GM19324 (cell line): Measurements from ENCODE around the gene OR2V2.

Source experiments
- ATAC-seq: cut with Tn5 transposase; IDR thresholded peaks from one replicate; pipeline ENCODE4 v1.9.1; 2021; ENCODE audit warnings: mild to moderate bottlenecking, moderate library complexity; ENCODE audit not compliant: unreplicated experiment, low FRiP score

Gene OR2V2

DNA sequence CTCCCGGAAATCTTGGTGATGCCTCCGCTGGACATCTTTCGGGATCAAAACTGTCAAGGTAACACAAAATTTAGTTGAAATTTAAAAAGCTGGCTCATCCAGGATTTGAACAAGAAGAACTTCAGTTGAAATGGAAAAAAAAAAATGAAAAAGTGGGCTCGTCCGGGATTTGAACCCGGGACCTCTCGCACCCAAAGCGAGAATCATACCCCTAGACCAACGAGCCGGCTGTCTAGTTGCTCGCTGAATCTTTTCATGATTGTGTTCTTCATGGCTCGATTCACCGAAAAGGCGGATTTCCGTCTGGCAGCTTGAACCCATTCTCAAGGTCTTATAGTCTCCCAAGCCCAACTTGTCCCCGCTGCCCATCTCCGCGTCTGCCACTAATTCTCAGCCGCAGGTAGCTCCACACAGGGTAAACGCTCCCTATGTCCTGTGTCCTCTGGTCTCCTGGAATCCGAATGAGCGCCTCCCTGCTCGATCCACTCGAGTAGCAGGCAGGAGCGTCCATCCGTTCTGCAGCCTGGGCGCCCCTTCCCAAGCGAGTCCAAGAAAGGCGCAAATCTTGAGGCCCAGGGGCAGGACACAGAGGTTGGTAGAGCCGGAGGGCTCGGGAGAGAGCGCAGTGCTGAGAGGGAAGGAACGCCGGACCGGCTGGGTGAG lies 41.4 kb downstream of the OR2V2 start:
- ATAC-seq = no peak

DNA sequence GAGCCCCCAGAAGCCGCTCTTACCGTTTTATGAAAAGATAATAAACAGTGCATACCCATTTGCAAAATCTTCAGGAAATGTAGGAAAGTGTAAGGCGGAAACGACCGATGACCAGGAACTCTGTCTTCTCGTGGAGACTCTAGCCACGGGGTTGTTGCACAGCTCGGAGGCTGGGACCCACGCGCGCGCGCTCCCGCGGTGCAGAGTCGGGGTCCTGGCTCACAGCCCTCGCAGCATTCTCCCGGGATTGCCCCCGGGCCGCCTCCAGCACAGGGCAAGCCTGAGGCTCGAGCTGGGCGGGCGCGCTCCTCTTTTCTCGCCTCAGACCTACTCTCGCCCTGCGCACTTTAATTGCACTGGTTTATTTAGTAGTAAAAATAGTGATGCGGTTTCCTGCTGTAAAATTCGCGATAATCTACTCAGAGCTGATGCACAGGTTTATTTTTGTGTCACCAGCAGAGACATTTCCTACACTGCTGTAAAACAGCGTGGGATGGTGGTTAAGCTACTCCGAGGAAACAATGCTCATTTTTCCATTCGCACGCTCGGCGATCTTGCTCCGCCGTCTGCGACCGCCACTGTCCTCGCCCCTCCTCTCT lies 42.1 kb downstream of the OR2V2 start:
- no peak for ATAC-seq

DNA sequence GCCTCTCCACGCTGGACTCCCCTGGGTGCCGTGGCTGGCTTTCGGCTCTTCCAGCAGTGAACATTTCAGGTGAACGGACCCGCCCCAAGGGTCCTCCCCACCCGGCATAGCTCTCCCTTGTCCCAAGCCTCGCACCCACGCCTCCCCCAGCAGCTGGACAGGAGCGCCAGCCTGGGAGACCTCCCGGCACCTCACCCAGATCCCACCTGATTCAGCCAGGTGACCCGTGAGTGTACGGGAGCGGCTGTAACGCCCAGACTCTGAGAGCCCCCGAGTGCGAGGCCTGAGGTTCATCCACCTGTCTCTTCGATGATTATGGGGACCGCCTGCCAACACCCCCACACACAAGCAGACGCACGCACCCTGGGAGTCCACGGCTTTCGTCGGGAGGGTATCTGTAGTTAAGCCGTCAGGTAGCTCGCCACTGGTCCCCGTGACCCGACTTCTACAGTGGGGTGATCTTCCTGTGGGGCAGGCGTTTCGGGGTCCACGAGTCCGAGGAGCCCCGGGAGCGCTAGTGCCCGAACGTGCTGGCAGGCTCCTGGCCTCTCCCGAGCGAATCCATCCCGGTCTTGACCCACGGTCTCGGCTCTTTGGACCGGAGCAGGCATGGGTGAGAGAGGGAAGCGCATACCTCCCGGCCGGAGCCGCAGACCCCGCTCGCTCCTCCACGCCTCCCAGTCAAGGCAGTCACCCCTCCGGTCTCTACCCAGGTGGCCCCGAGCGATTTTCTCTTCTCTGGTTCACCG lies 42.8 kb downstream of the OR2V2 start:
- ATAC-seq = no peak

DNA sequence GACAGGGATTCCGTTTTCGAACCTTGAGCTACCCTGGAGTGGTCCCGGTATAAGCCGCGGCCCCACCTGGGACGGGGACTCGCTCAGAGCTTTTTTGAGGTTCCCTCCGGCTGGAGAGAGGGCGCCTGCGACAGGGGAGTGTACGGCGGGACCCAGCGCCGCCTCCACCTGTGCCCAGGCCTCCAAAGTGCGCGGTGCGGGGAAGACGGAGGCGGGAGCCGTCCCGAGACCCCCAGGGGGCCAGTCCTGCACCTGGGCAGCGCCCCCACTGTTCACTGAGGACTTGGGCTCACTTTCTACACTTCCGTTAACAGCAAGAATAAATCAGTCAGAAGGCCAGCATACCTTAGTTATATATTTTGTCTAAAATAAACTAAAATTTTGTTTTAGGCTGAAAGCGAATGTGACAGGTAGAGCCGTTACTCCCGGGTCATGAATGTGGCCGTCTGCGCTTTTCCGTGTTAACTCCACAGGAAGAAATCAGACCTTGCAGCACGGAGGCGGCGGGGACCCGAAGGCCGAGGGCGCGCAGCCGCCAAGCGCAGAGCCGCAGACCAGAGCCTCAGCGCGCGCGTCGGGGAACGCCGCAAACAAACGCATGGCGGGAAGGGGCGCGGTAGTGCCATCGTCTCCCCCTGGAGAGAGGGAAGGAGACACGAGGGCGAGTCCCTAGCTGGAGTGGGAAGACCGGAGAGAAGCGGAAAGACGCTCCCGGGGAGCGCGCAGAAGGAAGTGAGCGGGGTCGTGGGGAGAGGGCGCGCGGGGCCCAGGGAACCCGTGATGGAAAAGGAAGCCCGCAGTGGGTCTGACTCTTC lies 43.5 kb downstream of the OR2V2 start:
- ATAC-seq = peak; percentile 19

DNA sequence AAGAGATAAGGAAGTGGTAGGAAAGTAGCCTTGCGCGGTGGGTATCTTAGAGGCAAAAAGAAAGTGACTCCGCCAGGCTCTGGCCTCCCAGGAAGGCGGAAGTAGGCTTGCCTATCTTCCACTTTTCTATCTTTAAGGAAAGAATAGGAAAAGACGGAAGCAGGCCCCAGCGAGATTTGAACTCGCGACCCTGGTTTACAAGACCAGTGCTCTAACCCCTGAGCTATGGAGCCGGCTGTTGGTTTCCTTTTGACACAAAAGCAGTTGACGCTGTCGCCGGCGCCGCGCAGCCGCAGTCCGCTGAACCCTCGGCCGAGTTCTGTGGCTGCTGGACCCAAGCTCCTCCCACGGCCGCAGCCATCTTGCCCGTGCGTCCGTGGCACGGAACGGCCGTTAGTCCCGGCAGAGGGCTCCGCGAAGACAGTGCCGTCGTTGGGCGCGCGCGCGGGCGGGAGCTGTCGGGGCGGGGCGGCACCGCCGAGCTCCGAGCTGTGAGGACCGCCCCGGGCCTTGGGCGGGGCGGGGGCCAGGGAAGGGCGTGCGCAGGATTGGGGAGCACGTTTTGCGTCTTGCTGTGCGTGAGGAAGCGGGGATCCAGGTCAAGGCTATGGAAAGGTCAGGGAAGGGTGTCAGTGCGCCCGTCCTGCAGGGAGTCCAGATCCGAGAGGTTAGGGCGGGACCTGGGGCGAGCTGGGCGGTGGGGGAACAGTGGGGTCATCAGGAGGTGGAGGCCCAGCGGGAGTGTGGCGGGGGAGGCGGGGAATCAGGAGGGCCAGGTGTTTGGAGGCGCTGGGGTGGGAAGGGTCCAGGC lies 44.3 kb downstream of the OR2V2 start:
- peak; percentile 76 for ATAC-seq

DNA sequence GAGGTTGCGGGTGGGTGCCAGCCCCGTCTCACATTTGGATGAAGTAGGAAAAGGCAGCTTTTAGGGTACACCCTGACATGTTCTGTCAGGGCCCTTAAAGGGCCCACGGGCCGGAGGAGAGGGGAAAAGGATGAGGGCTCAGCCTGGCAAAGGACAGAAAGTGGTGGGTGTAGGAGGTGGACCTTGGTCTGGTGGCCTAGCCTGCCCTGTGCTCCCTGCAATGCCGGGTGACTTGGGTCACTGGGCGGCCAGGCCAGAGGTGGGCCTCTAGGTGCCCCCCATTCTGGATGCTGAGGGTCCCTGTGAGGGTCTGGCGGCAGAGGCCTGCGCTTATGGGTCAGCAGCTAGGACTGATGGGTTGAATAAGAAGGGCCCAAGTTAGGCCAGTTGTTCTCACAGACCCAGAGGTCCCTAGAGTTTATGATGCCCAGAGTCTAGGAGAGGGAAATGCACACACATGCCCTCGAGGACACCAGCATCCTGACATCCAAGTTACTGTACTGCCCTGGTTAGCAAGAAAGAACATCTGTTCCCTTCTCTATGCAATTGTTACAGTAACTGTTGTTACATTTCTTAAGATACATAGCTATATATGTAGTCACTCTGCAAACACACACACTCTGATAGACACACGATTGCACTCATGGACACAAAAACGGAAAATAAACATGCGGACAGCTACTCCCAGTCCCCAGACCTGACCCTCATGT lies 45.1 kb downstream of the OR2V2 start:
- no peak for ATAC-seq

DNA sequence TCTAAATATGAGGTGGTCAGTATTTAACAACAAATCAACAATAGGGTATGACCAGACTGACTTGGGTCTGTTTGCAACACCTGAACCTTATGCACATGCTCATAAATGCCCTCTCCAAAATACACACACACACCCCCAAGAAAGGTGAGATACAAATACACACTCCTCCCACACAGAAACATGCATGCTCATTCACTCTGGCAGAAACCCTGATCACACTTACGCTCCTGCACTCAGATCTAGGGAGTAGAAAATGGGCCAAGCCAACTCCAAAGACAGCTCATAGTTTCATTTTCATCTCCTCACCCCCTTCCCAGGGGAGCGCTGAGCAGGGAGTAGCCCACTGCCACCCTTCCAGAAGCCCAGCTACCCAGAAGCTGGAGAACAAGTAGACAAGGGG lies 46.3 kb downstream of the OR2V2 start:
- no peak for ATAC-seq

DNA sequence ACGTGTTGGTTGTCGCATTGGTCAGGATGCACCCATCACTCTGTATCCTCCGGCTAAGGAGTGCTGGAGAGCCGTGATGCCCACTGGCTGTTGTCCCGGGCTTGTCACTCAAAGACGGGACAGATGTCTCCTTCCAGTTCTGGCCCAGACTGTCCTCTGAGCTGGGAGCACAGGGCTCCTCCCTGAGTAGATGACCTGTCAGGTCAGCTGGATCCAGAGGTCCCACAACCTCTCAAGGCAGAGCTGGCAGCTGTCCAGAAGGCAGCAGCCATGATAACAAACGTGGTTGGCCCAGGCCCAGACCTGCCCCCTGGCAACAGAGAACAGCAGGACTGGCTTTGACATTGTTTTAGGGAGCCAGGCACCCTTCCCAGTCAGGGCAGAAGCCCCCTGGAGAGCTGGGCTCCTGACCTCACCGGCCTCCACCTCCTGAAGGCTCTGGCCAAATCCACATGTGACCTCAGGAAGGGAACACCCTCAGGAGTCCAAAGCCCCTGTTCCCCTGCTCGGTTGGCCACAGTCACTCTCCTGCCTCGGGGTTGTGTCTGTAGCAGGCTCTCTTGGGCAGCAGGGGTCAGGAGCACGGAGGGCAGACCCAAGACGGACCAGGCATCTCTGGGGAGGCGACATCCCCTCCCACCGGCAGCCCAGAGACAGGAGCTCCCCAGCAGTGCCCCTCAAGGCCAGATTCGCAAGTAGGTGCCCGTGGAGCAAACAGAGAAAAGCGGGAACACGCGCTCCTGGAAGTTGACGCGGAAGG lies 47.3 kb downstream of the OR2V2 start:
- no peak for ATAC-seq

DNA sequence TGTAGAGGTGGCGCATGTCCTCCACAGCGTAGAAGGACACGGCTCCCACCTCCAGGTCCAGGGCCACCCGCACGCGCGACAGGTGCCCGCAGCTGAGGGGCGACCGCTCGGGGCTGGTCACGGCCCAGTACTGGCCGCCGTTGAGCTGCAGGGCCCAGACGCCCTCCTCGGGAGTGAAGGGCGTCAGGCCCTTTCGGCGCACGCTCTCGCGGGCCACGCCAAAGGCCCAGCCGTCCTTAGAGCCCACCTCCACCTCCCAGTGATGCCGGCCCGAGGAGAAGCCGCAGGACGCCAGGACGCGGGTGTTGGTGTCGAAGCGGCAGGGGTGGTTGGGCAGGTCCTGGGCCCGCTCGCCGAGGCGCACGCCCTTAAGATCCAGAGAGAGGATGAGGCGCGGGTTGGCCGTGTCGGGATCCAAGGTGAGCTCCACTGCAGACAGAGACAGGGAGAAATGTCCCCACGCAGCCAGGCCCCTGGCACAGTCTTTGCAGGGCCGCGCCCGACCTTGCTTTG lies 47.9 kb downstream of the OR2V2 start:
- ATAC-seq = no peak

DNA sequence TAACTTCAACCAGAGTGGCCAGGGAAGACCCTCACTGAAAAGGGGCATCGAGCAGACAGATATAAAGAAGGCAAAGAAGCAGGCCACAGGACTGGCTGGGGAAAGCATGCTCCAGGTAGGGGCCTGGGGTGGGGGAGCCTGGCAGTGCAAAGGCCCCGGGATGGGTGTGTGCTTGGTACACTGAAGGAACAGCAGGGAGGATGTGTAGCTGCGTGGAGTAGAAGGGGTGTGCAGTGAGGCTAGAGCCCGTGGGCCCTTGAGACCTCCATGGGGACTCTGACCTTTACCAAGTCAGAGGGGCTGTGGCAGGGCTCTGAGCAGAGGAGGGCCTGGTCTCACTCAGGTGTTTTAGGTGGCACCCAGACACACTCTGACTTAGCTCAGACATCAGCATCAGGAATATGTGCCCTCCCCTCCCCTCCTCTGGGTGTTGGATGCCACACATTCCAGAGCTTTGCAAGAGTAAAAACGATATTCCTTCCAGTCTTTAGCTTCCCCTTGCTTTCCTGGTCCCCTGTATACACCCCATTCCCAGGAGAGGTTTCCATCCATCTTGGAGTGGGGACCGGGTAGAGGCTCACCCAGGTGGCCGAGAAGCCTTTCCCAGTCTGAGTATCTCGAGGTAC lies 50.1 kb downstream of the OR2V2 start:
- no peak for ATAC-seq

DNA sequence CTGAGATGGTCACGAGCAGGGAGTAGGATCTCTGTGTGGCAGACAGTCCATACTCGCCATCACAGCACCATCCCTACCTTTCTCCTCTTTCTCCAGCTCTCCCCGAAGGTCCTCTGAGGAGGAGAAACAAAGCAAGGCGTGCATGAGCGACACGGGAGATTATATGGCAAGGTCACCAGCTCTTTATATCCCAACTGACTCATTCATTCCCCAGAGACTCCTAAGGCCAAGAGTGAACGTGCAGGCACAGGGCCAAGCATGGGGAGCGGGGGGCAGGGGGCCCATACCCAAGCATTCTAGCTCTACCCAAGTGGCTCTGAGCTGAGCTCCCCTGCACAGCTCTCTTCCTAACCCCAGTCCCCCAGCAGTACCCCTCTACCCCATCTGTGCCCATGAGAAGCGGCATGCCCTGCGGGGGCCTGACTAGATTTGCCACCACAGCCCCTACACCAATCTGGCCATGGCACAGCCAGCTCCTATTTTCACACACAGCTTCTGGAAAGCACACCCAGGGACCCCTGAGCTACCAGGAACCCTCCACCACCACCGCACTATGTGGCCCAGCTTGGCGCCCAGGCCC lies 50.8 kb downstream of the OR2V2 start:
- ATAC-seq = no peak

DNA sequence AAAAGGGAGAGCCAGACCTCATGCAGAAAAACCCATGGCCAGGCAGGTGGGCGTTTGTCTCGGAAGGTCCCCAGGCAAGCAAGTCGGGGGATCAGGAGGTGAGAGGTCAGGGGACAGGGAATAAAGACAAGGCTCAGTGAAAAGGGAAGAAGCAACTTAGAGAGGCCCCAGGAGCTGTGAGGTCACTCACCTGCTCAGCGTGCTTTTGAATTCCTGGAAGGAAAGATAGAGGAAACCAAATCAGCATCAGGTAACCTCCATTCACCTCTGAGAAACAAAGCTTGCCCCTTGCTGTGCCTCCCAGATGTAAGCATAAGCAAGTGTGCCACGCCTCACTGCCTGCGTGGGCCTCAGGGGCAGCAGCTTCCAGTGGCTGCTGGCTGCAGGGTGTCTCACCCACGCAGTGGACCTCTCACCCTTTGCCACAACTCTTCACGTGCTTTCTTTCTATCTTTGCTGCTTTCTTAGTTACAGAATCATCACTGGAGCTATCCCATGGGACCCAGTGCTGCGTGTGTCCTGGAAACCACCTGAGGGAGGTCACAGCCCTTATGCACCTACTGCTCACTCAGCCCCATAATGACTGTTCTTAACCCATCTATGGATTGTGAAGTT lies 51.6 kb downstream of the OR2V2 start:
- ATAC-seq = peak; percentile 37

DNA sequence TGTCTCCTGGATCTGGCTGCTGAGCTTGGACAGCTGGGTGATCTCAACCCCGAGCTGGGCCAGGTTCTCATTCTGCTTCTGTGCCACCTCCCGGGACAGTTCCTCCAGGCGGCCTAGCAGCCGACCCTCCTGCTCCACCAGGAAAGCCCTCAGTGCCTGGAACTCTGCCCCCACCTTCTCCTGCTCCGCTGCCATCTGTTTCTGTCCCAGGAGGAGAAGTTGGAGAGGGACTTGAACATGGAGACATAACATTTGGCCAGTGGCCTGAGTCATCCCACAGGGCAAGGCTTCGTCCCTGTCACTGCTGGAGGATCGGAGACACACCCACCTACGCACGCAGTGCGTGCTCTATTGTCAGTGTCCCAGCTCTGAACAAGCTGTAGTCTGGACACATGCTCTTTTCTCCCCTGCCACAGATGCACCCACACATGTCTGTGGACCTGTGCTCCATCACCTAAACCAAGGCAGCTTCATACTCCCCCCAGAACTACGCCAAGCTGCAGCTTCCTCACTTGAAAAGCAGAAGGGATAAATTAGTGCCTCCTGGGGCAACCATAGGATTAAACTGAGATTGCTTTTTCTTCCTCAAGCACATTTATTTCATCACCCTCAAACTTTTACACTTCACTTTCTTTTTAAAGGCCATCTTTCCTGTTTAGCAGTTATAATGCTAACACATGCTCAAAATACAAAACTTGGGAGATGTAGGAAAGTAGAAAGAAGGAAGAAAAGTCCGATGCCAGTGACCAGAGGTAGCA lies 52.7 kb downstream of the OR2V2 start:
- no peak for ATAC-seq

DNA sequence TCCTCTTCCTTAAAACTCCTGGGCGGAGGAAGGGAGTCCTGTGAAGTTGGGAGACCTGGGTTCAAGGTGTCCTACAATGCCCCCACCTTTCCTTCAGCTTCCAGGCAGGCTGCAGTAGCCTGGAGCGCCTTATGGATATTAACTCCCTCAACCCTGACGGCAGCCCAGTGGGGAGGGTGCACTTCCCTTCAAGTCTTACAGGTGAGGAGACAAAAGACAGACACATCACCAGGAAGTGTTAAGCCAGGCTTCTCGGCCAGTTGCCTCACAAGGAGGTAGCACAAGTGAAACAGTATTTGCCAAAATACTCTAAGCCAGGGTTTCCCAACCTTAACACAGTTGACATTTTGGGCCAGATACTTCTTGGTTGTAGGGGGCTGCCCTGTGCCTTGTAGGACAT lies 53.4 kb downstream of the OR2V2 start:
- ATAC-seq = no peak

DNA sequence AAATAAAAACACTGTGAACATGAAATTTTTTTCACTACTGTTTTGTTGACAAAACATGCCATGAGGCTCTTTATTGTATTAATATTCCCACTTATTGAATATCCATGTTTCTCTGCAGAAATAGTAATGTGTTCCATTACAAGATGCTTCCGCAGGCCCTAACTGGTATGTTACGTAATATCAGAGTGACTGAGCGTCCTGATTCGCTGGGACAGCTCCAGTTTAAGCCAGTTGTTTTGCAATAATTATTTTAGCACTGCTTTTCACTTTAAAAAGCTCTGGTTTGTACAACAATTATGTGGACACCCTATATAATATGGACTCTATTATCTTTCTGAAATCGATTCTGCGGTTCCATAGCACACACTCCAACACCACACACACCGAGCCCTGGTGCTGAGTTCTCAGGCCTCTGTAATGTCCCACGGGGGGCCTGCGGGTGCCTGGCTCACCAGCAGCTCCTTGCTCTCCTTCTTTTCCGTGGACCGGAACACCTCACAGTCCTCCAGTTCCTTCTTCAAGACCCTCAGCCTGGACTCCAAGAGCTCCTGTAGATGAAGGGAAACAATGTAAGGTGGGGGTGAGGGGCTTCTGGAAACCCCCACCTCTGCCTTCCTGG lies 55.8 kb downstream of the OR2V2 start:
- no peak for ATAC-seq

DNA sequence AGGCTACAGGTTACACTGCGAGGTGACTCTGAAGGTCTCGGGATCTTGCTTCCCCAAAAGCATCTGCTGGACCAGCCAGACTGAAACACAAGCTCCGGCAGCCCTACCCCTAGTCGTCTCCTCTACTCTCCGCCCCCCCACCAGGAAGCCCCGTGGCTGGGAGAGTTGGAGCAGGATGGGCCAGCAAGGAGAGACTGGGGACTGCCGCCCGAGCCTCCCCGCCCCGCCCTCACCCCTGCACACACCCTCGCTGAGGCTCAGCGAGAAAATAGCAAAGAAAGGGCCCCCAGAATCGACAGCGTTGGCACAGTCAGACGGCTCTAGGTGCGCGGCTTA lies 56.4 kb downstream of the OR2V2 start:
- no peak for ATAC-seq
